Measurements from ENCODE around the gene ZDHHC24. TPM values are rescaled to one million over a fixed set of nuclear protein-coding genes. Genes with fewer than 3 reads are reported as not detected.

Gene ZDHHC24
- total RNA-seq, 2 experiments from 2014 or later = 17.0 to 18.4 TPM

- H3K27ac Mint-ChIP-seq = no peak overlapping the region
- no peak overlapping the region for H3K27ac ChIP-seq (ENCODE audit: low read depth in 1 of 2, low read length in 2 of 2)
- ATAC-seq (ENCODE audit: poor library complexity) = no peak
- peaks cover 26% of the 10 kb centered on the region for H3K36me3 Mint-ChIP-seq (ENCODE audit: low read depth)
- peaks cover 14% of the 10 kb centered on the region for H3K4me1 Mint-ChIP-seq (ENCODE audit: low read depth)
- H3K36me3 ChIP-seq (ENCODE audit: insufficient read depth, low read length) = peaks cover 30% of the 10 kb centered on the region
- H3K4me3 ChIP-seq (ENCODE audit: low read length) = no peak overlapping the region
- H3K4me1 ChIP-seq (ENCODE audit: insufficient read depth, low read length) = peaks cover 5% of the 10 kb centered on the region
- H3K9me3 Mint-ChIP-seq = no peaks in the 10 kb centered on the region
- no peaks in the 10 kb centered on the region for H3K27me3 ChIP-seq (ENCODE audit: control insufficient read depth in 1 of 2, insufficient read depth in 2 of 2, low read length in 2 of 2)
- ChIA-PET CTCF (no interaction called here), POLR2A (no interaction called here)
- no peaks in the 10 kb centered on the region for H3K9me3 ChIP-seq (ENCODE audit: control insufficient read depth in 1 of 2, insufficient read depth in 1 of 2, low read length in 2 of 2)
- no peak for DNase-seq
- intact Hi-C loops (cut with DNase I, micrococcal nuclease) = loop anchor here in 1 of 2 experiments (5.0 kb wide), 1 partner anchor 119 kb away; the partner anchor contains the start of genes CCDC87 and CCS
- no peak overlapping the region for H3K4me3 Mint-ChIP-seq
- no peak for TF ChIP-seq CTCF (IDR thresholded peaks at IDR 0.05)
- no peaks in the 10 kb centered on the region for H3K27me3 Mint-ChIP-seq
Observed at GRCh38 chr11:66473167-66473566, 72.7 kb downstream of the ZDHHC24 start.

DNA sequence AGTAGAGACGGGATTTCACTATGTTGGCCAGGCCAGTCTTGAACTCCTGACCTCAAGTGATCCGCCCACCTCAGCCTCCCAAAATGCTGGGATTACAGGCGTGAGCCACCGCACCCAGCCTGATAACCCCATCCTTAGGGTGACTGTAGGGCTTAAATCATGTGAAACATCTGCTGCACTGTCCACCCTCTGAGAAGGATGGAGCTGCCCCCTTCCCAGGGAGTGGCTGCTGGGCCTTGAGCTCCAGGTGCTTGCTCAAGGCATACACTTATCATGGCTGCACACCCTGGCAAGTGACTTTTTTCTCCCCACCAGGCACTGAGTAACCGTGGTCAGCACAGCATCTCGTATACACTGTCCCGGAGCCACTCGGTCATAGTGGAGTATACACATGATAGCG, 73.8 kb downstream of the ZDHHC24 start:
- ATAC-seq (ENCODE audit: poor library complexity) = no peak
- CTCF ChIA-PET = interaction anchor here (0.7 kb wide), 1 partner anchor 33 kb away, joined by 3 read pairs; the partner anchor contains the start of gene MRPL11

GRCh38 chr11:66471142-66471541, 74.7 kb downstream of the ZDHHC24 start:
- POLR2A ChIA-PET = interaction anchor here (1.1 kb wide), 1 partner anchor 8 kb away, joined by 5 read pairs; the partner anchor contains the start of gene DPP3
- Mint-ChIP-seq H3K27ac (no peak overlapping the region), H3K4me1 (ENCODE audit: low read depth) (peaks cover 18% of the 10 kb centered on the region), H3K36me3 (ENCODE audit: low read depth) (peaks cover 22% of the 10 kb centered on the region), H3K4me3 (peak overlapping the region; percentile 48), H3K27me3 (no peaks in the 10 kb centered on the region), H3K9me3 (no peaks in the 10 kb centered on the region)
- Histone ChIP-seq H3K4me3 (ENCODE audit: low read length) (no peak overlapping the region), H3K27me3 (ENCODE audit: control insufficient read depth in 1 of 2, insufficient read depth in 2 of 2, low read length in 2 of 2) (no peaks in the 10 kb centered on the region), H3K27ac (ENCODE audit: low read depth in 1 of 2, low read length in 2 of 2) (no peak overlapping the region), H3K4me1 (ENCODE audit: insufficient read depth, low read length) (peaks cover 19% of the 10 kb centered on the region), H3K9me3 (ENCODE audit: control insufficient read depth in 1 of 2, insufficient read depth in 1 of 2, low read length in 2 of 2) (no peaks in the 10 kb centered on the region), H3K36me3 (ENCODE audit: insufficient read depth, low read length) (peaks cover 30% of the 10 kb centered on the region)
- no peak for TF ChIP-seq CTCF (IDR thresholded peaks at IDR 0.05)
- DNase-seq (no peak), ATAC-seq (ENCODE audit: poor library complexity) (no peak)
- intact Hi-C loops (cut with DNase I, micrococcal nuclease) = loop anchor here in 1 of 2 experiments (5.0 kb wide), 1 partner anchor 121 kb away; the partner anchor contains the start of genes CCDC87 and CCS
- CTCF ChIA-PET = interaction anchor here (0.7 kb wide), 1 partner anchor 32 kb away, joined by 3 read pairs; the partner anchor contains the start of gene MRPL11

More for the DNA sequence above, 73.8 kb downstream of the ZDHHC24 start:
- intact Hi-C loops (cut with DNase I, micrococcal nuclease) = loop anchor here in 1 of 2 experiments (5.0 kb wide), 1 partner anchor 120 kb away; the partner anchor contains the start of genes CCDC87 and CCS
- Histone ChIP-seq H3K27ac (ENCODE audit: low read depth in 1 of 2, low read length in 2 of 2) (no peak overlapping the region), H3K4me1 (ENCODE audit: insufficient read depth, low read length) (peaks cover 15% of the 10 kb centered on the region), H3K36me3 (ENCODE audit: insufficient read depth, low read length) (peaks cover 30% of the 10 kb centered on the region), H3K4me3 (ENCODE audit: low read length) (no peak overlapping the region), H3K27me3 (ENCODE audit: control insufficient read depth in 1 of 2, insufficient read depth in 2 of 2, low read length in 2 of 2) (no peaks in the 10 kb centered on the region), H3K9me3 (ENCODE audit: control insufficient read depth in 1 of 2, insufficient read depth in 1 of 2, low read length in 2 of 2) (no peaks in the 10 kb centered on the region)
- Mint-ChIP-seq H3K36me3 (ENCODE audit: low read depth) (peaks cover 26% of the 10 kb centered on the region), H3K4me1 (ENCODE audit: low read depth) (peaks cover 19% of the 10 kb centered on the region), H3K4me3 (no peak overlapping the region), H3K9me3 (no peaks in the 10 kb centered on the region), H3K27me3 (no peaks in the 10 kb centered on the region), H3K27ac (no peak overlapping the region)
- TF ChIP-seq CTCF (IDR thresholded peaks at IDR 0.05) = no peak
- DNase-seq = no peak
- POLR2A ChIA-PET = no interaction called here

Other genes with a start within 250 kb of the ZDHHC24 start
- gene CD248, start 229.0 kb downstream of the ZDHHC24 start, total RNA-seq = 1 to 10 TPM; 3.3 to 3.4 TPM
- 1 to 10 TPM; 1.2 to 1.6 TPM for gene RIN1, start 209.6 kb downstream of the ZDHHC24 start, total RNA-seq
- 10 to 100 TPM; 52.7 to 58.4 TPM for gene BRMS1, start 200.9 kb downstream of the ZDHHC24 start, total RNA-seq
- gene B4GAT1, start 198.4 kb downstream of the ZDHHC24 start, total RNA-seq = 1 to 10 TPM; 1.9 to 2.0 TPM
- 1 to 10 TPM; 9.7 TPM for gene SLC29A2, start 174.3 kb downstream of the ZDHHC24 start, total RNA-seq
- gene NPAS4, start 125.0 kb downstream of the ZDHHC24 start, total RNA-seq = not detected
- 10 to 100 TPM; 17.7 to 21.0 TPM for gene MRPL11, start 107.2 kb downstream of the ZDHHC24 start, total RNA-seq
- 10 to 100 TPM; 20.7 to 23.8 TPM for gene PELI3, start 79.1 kb downstream of the ZDHHC24 start, total RNA-seq
- gene DPP3, start 65.6 kb downstream of the ZDHHC24 start, total RNA-seq = 10 to 100 TPM; 16.9 to 17.7 TPM
- gene BBS1, start 35.4 kb downstream of the ZDHHC24 start, total RNA-seq = 10 to 100 TPM; 11.7 to 11.9 TPM
- under 1 TPM; 0.14 to 0.22 TPM for gene ACTN3, start 855 bp upstream of the ZDHHC24 start, total RNA-seq
- 10 to 100 TPM; 16.0 to 16.8 TPM for gene CTSF, start 22.6 kb upstream of the ZDHHC24 start, total RNA-seq
- under 1 TPM; 0.22 to 0.25 TPM for gene CCDC87, start 47.0 kb upstream of the ZDHHC24 start, total RNA-seq
- gene CCS, start 47.1 kb upstream of the ZDHHC24 start, total RNA-seq = 10 to 100 TPM; 25.4 to 26.3 TPM
- gene RBM14, start 70.6 kb upstream of the ZDHHC24 start, total RNA-seq = 100 to 1,000 TPM; 239 to 250 TPM
- gene RBM4, start 92.7 kb upstream of the ZDHHC24 start, total RNA-seq = 100 to 1,000 TPM; 194 to 197 TPM
- 1 to 10 TPM; 3.8 to 5.1 TPM for gene RBM4B, start 131.8 kb upstream of the ZDHHC24 start, total RNA-seq
- gene SPTBN2, start 183.2 kb upstream of the ZDHHC24 start, total RNA-seq = not detected

Measured in CD4-positive, alpha-beta T cell (primary cell).